ENCODE results near the gene ACAD11. TPM values are rescaled to one million over a fixed set of nuclear protein-coding genes. Genes with fewer than 3 reads are reported as not detected.

The ACAD11 gene
- total RNA-seq, 1 experiment from 2014 or later = 15.6 TPM

- H2BK15ac ChIP-seq (ENCODE audit: low read depth, low read length) = no peak overlapping the region
- no peak overlapping the region for H2AK5ac ChIP-seq (ENCODE audit: insufficient read length, low read length)
- TF ChIP-seq, protein P1, sequence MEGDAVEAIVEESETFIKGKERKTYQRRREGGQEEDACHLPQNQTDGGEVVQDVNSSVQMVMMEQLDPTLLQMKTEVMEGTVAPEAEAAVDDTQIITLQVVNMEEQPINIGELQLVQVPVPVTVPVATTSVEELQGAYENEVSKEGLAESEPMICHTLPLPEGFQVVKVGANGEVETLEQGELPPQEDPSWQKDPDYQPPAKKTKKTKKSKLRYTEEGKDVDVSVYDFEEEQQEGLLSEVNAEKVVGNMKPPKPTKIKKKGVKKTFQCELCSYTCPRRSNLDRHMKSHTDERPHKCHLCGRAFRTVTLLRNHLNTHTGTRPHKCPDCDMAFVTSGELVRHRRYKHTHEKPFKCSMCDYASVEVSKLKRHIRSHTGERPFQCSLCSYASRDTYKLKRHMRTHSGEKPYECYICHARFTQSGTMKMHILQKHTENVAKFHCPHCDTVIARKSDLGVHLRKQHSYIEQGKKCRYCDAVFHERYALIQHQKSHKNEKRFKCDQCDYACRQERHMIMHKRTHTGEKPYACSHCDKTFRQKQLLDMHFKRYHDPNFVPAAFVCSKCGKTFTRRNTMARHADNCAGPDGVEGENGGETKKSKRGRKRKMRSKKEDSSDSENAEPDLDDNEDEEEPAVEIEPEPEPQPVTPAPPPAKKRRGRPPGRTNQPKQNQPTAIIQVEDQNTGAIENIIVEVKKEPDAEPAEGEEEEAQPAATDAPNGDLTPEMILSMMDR (conservative IDR thresholded peaks at IDR 0.05) = no peak
- Mint-ChIP-seq H3K27ac (no peak overlapping the region), H3K27me3 (ENCODE audit: low read depth) (no peaks in the 10 kb centered on the region), H3K4me1 (peaks cover 17 to 18% of the 10 kb centered on the region in 2 experiments), H3K4me3 (no peak overlapping the region), H3K9me3 (no peaks in the 10 kb centered on the region), H3K36me3 (ENCODE audit: insufficient read depth in 1 of 3, low read depth in 3 of 3) (peaks cover 0 to 21% (median 12%) of the 10 kb centered on the region in 3 experiments; a peak in 4 of 7 replicates)
- no peak overlapping the region for H2BK120ac ChIP-seq (ENCODE audit: low read depth, low read length, poor library complexity, severe bottlenecking)
- H3K27me3 ChIP-seq (ENCODE audit: insufficient read depth, low read length) = no peaks in the 10 kb centered on the region
- H2BK12ac ChIP-seq (ENCODE audit: insufficient read length, low read depth, low read length) = no peak overlapping the region
- no peaks in the 10 kb centered on the region for H3K79me1 ChIP-seq (ENCODE audit: insufficient read depth, low read depth, low read length, poor library complexity, severe bottlenecking)
- H2BK5ac ChIP-seq (ENCODE audit: insufficient read length, low read length) = no peak overlapping the region
- WGBS (ENCODE audit: extremely low coverage, insufficient read length, low lambda C conversion rate) = no CpG with 5 or more reads among the region's 1 CpG
- H3K18ac ChIP-seq (ENCODE audit: insufficient read length, low read depth, low read length) = no peak overlapping the region
- H3K27ac ChIP-seq (ENCODE audit: insufficient read length, low read depth, low read length) = no peak overlapping the region
- H4K20me1 ChIP-seq (ENCODE audit: control insufficient read depth, insufficient read depth, insufficient read length) = no peaks in the 10 kb centered on the region
- H3K56ac ChIP-seq (ENCODE audit: insufficient read length, low read depth, low read length) = no peak overlapping the region
- no peaks in the 10 kb centered on the region; the same call in 1 of the 2 replicates for H3K4me1 ChIP-seq (ENCODE audit: insufficient read depth, low read length)
- H3K14ac ChIP-seq (ENCODE audit: insufficient read depth, low read length) = no peak overlapping the region
- no peak overlapping the region for H3K4me2 ChIP-seq (ENCODE audit: insufficient read depth, insufficient read length, low read length)
- H2BK20ac ChIP-seq (ENCODE audit: low read depth, low read length, poor library complexity, severe bottlenecking) = no peak overlapping the region
- no peak for DNase-seq
- no peak overlapping the region for H4K91ac ChIP-seq (ENCODE audit: insufficient read length, low read depth, low read length)
- H3K9me3 ChIP-seq (ENCODE audit: control insufficient read depth, low read depth, low read length) = no peaks in the 10 kb centered on the region
- no peaks in the 10 kb centered on the region for H3K23me2 ChIP-seq (ENCODE audit: insufficient read length, low read depth, low read length, poor library complexity, severe bottlenecking)
- no peak overlapping the region for H3T11ph ChIP-seq (ENCODE audit: low read length)
- no peaks in the 10 kb centered on the region for H3K79me2 ChIP-seq (ENCODE audit: insufficient read depth, low read length)
- H3K4ac ChIP-seq (ENCODE audit: low read depth, low read length) = no peak overlapping the region
- H4K8ac ChIP-seq (replicated peaks; ENCODE audit: insufficient read length, low read depth, low read length) = no peak overlapping the region
- no peak overlapping the region for H2AFZ ChIP-seq (ENCODE audit: low read length)
- no peak overlapping the region for H4K5ac ChIP-seq (ENCODE audit: insufficient read length, low read depth, low read length)
- H3K9ac ChIP-seq (ENCODE audit: extremely low read depth, insufficient read length, low read length) = no peak overlapping the region
- no peak overlapping the region for H3K23ac ChIP-seq (ENCODE audit: insufficient read length, low read depth, low read length)
Measured at GRCh38 chr3:132623646-132624045, 36.0 kb downstream of the ACAD11 start.
